ENCODE results near the gene ADAMTS1. TPM values are rescaled to one million over a fixed set of nuclear protein-coding genes. Genes with fewer than 3 reads are reported as not detected.
A peak's percentile ranks its signal among the peaks of the same experiment; 100 is the strongest.

ADAMTS1 gene
- total RNA-seq, 4 donors from 2014 or later: 232 to 412 (median 327) TPM

DNA sequence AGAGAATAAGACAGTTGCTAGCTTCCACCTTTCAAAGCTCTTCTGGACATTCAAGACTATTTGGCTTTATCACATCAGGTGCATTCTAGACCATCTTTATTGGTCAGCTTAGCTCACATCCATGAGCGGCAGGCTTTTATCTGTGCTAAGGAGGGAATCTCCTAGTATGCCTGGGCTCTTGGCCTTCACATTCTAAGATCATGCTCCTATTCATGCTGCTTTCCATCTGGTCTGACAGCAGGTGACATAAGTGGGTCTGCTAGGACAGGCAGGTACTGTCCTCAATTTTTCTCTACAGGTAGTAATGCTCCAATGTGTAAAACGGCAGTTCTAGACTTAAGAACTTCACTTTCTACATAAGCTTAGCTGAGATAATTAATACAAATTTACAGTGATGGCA lies 39.2 kb upstream of the ADAMTS1 start:
- Histone ChIP-seq H3K4me3 (no peak overlapping the region), H3K36me3 (no peaks in the 10 kb centered on the region), H3K4me1 (peaks cover 0 to 10% (median 0%) of the 10 kb centered on the region in 4 donors), H3K27ac (no peak overlapping the region), H3K27me3 (no peaks in the 10 kb centered on the region), H3K9me3 (no peaks in the 10 kb centered on the region)
- WGBS, 2 donors: 95 to 97% methylated on average over 2 of the region's 2 CpGs
- DNase-seq (ENCODE audit: low spot score in 2 of 2): no peak
- TF ChIP-seq, protein P1, sequence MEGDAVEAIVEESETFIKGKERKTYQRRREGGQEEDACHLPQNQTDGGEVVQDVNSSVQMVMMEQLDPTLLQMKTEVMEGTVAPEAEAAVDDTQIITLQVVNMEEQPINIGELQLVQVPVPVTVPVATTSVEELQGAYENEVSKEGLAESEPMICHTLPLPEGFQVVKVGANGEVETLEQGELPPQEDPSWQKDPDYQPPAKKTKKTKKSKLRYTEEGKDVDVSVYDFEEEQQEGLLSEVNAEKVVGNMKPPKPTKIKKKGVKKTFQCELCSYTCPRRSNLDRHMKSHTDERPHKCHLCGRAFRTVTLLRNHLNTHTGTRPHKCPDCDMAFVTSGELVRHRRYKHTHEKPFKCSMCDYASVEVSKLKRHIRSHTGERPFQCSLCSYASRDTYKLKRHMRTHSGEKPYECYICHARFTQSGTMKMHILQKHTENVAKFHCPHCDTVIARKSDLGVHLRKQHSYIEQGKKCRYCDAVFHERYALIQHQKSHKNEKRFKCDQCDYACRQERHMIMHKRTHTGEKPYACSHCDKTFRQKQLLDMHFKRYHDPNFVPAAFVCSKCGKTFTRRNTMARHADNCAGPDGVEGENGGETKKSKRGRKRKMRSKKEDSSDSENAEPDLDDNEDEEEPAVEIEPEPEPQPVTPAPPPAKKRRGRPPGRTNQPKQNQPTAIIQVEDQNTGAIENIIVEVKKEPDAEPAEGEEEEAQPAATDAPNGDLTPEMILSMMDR (IDR thresholded peaks at IDR 0.05): no peak
- TF ChIP-seq EP300 (IDR thresholded peaks at IDR 0.05): no peak
- TF ChIP-seq POLR2A (IDR thresholded peaks at IDR 0.05): no peak

- TF ChIP-seq, protein P1 (IDR thresholded peaks at IDR 0.05): no peak
- TF ChIP-seq POLR2A (IDR thresholded peaks at IDR 0.05): no peak
- TF ChIP-seq EP300 (IDR thresholded peaks at IDR 0.05): peak in 1 of 2 donors; percentile 29
- DNase-seq (ENCODE audit: low spot score in 2 of 2): peak in 1 of 2 donors; percentile 8
- Histone ChIP-seq H3K4me1 (peaks cover 0 to 5% (median 0%) of the 10 kb centered on the region in 4 donors), H3K27me3 (no peaks in the 10 kb centered on the region), H3K4me3 (no peak overlapping the region), H3K27ac (no peak overlapping the region), H3K9me3 (no peaks in the 10 kb centered on the region), H3K36me3 (no peaks in the 10 kb centered on the region)
- 20 to 29% methylated on average over 2 of the region's 2 CpGs for WGBS, 2 donors
Observed at GRCh38 chr21:26883768-26884167, 38.6 kb upstream of the ADAMTS1 start.

- DNase-seq (ENCODE audit: low spot score in 2 of 2): no peak
- H3K36me3 ChIP-seq: no peaks in the 10 kb centered on the region
- 62 to 63% methylated on average over 4 of the region's 4 CpGs for WGBS, 2 donors
- H3K9me3 ChIP-seq: no peaks in the 10 kb centered on the region
- H3K27ac ChIP-seq: no peak overlapping the region
- no peaks in the 10 kb centered on the region for H3K27me3 ChIP-seq
- peaks cover 0 to 5% (median 0%) of the 10 kb centered on the region in 4 donors for H3K4me1 ChIP-seq
- TF ChIP-seq, protein P1 (IDR thresholded peaks at IDR 0.05): peak in 2 of 5 experiments; percentile 27 to 28
- TF ChIP-seq EP300 (IDR thresholded peaks at IDR 0.05): no peak
- H3K4me3 ChIP-seq: no peak overlapping the region
Observed at GRCh38 chr21:26881504-26882228, 36.5 kb upstream of the ADAMTS1 start.

DNA sequence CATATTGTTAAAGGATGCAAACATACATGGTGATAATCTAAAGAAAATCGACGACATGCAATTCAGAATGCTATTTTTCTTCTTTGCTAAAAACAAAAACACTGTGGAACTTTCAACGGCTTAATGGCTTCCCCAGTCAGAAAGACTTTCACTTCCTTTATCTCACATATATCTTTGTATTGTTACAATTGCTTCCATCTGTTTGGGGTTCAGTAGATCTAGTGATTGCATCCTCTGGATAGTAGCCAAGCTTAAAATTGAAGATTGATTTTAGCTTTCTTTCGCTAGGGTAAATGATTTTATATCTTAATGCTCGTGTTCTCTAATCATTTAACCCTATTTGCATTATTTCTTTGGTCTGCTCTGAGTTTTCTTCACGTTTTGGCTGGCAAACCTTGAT lies 31.8 kb upstream of the ADAMTS1 start:
- H3K9me3 ChIP-seq: peaks cover 0 to 20% (median 4%) of the 10 kb centered on the region in 4 donors
- TF ChIP-seq POLR2A (IDR thresholded peaks at IDR 0.05) (no peak), EP300 (IDR thresholded peaks at IDR 0.05) (no peak)
- TF ChIP-seq, protein P1 (IDR thresholded peaks at IDR 0.05): no peak
- DNase-seq (ENCODE audit: low spot score in 2 of 2): no peak
- no peaks in the 10 kb centered on the region for H3K27me3 ChIP-seq
- no peaks in the 10 kb centered on the region for H3K36me3 ChIP-seq
- no peaks in the 10 kb centered on the region for H3K4me1 ChIP-seq
- 48 to 51% methylated on average over 6 of the region's 6 CpGs for WGBS, 2 donors
- no peak overlapping the region for H3K27ac ChIP-seq
- no peak overlapping the region for H3K4me3 ChIP-seq

DNA sequence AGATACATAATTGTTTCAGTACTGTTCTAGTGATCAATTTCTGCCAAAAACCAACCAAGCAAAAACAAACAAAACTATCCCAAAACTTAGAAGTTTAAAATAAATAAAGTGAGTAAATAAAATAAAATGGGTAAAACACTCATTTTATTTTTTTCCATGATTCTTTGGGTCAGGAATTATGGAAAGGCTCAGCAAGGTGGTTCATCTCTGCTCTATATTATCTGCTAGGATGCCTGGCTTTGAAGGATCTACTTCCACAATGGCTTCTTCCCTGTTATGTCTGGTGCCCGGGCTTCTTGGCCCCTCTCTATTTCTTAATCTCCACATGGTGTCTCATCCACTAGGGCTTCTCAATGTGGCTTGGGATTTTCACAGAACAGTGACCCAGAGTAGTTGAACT lies 29.1 kb upstream of the ADAMTS1 start:
- no peaks in the 10 kb centered on the region for H3K4me1 ChIP-seq
- no peak for DNase-seq (ENCODE audit: low spot score in 2 of 2)
- H3K27ac ChIP-seq: no peak overlapping the region
- no peaks in the 10 kb centered on the region for H3K36me3 ChIP-seq
- H3K27me3 ChIP-seq: no peaks in the 10 kb centered on the region
- WGBS, 2 donors: 91 to 97% methylated on average over 1 of the region's 1 CpG
- no peak overlapping the region for H3K4me3 ChIP-seq
- TF ChIP-seq EP300 (IDR thresholded peaks at IDR 0.05) (no peak), POLR2A (IDR thresholded peaks at IDR 0.05) (no peak)
- TF ChIP-seq, protein P1 (IDR thresholded peaks at IDR 0.05): no peak
- peaks cover 0 to 26% (median 4%) of the 10 kb centered on the region in 4 donors for H3K9me3 ChIP-seq
